Coronary artery (tissue), 2 donors: ENCODE data around the gene PTBP1.
A peak's percentile ranks its signal among the peaks of the same experiment; 100 is the strongest.
"Not testable (repeated sequence)": the region's sequence is repeated elsewhere in the genome, so short reads cannot be mapped to it uniquely, and the experiment has no call there.

Experiments used
- DNase-seq: peaks from one replicate; pipeline ENCODE4 v3.0.0-alpha.2; 2017; ENCODE audit warnings: low spot score
- H3K27ac ChIP-seq, 2 donors: fragments of 200-600 bp; sonication (generic); one replicate each; pipeline ENCODE4 v1.5.1; 2016 to 2019
- H3K4me3 ChIP-seq: fragments of 200-600 bp; sonication (generic); 2 replicates; pipeline ENCODE4 v1.5.1; 2016; ENCODE audit warnings: mild to moderate bottlenecking, moderate library complexity
- CTCF ChIP-seq: fragments of 200-600 bp; sonication (generic); IDR thresholded peaks from one replicate; pipeline ENCODE4 v1.5.1; 2019; ENCODE audit warnings: antibody characterized with exemption

The PTBP1 gene

GRCh38 chr19:845707-846521, 48.7 kb downstream of the PTBP1 start:
- Histone ChIP-seq H3K4me3 (no peak overlapping the region), H3K27ac (no peak overlapping the region)
- DNase-seq: no peak
- TF ChIP-seq CTCF: no peak

DNA sequence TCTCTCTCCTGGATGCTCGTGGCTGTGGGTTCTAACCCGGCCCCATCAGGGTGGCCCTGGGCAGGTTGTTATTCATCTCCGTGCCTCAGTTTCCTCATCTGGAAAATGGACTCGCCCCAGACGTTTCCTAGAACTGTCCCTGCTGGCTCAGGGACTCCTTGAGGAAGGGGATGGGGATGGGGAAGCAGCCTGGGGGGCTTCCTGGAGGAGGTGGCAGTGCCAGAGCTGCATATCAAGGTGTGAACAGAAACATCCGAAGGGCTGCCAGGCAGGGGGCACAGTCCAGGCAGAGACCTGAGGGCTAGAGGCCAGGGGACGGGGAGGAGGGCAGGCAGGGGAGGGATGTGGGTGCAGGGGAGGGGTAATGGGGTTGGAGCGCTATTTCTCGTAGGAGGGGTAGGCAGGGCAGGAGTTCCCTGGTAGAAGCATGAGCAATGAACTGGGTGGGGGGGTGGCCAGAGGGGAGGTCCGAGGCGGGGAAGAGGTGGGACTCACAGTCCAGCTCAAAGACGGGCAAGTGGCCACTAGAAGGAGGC, 51.2 kb downstream of the PTBP1 start:
- no peak for DNase-seq
- TF ChIP-seq CTCF: no peak
- Histone ChIP-seq H3K27ac (peak overlapping the region in 1 of 2 donors; percentile 67), H3K4me3 (no peak overlapping the region)

- H3K4me3 ChIP-seq, H3K27ac ChIP-seq, DNase-seq: not testable (repeated sequence)
Observed at GRCh38 chr19:849195-849594, 51.9 kb downstream of the PTBP1 start.

DNA sequence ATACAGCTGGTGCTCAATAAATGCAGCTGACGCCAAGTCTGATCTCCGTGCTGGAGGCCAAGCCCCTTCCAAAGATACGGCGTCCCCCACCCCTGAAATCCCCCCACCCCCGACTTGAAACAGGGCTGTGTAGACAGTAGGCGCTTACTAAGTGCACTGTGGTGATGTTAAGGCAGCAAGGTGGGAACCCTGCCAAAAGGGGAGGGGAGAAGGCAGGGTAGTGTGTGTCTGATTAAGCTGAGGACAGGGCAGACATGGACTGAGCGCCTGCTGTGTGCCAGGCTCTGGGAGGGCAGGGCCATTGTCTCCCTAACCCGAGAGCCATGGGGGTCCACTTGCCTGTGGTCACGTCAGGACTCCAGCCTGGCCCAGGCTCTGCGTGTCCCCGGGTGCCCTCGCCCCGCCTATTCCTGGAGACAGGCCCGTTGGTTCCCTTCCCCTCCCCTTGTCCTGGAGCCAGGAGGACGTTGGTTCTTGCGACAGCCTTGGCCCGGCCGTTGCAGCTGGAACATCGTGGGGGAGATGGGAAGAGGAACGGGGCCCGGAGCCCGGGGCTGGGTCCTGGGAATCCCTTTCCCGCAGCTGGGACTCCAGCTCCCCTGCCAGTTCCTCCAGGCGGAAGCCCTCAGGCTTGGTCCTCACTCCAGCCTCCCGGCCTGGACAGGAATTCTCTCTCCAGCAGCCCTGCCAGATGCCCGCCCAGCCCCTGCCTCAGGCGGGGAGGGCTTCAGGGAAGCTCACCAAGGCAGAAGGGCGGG, 53.1 kb downstream of the PTBP1 start:
- TF ChIP-seq CTCF: no peak
- peak; percentile 94 for DNase-seq
- Histone ChIP-seq H3K27ac (peak overlapping the region; percentile 62 to 84), H3K4me3 (peak overlapping the region; percentile 56)

DNA sequence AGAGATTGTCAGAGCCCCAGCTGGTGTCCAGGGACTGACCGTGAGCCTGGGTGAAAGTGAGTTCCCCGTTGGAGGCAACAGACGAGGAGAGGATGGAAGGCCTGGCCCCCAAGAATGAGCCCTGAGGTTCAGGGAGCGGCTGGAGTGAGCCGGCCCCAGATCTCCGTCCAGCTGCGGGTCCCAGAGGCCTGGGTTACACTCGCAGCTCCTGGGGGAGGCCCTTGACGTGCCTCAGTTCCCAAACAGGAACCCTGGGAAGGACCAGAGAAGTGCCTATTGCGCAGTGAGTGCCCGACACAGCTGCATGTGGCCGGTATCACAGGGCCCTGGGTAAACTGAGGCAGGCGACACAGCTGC, 53.7 kb downstream of the PTBP1 start:
- DNase-seq: no peak
- Histone ChIP-seq H3K27ac (peak overlapping the region; percentile 62 to 84), H3K4me3 (peak overlapping the region; percentile 56)
- TF ChIP-seq CTCF: no peak

DNA sequence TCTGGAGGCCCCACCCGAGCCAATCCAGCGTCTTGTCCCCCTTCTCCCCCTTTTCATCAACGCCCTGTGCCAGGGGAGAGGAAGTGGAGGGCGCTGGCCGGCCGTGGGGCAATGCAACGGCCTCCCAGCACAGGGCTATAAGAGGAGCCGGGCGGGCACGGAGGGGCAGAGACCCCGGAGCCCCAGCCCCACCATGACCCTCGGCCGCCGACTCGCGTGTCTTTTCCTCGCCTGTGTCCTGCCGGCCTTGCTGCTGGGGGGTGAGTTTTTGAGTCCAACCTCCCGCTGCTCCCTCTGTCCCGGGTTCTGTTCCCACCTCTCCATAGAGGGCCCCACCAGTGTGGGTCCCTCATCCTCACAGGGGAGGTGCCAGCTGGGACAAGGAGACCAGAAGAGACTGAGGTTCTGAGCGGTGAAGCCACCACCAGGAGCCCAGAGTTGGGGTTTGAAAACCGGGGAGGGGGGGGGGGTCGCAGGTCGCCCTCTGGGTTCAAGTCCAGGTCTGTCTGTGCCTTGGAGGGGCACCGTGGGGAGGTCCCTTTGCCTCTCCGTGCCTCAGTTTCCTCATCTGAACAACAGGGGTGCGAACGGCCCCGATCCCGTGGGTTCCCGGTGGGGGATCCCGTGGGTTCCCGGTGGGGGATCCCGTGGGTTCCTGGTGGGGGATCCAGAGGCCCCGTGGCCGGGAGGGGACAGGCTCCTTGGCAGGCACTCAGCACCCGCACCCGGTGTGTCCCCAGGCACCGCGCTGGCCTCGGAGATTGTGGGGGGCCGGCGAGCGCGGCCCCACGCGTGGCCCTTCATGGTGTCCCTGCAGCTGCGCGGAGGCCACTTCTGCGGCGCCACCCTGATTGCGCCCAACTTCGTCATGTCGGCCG, 55.1 kb downstream of the PTBP1 start, which contains the start of gene ELANE:
Gene ELANE, plus strand, starts transcription at position 168 of the 878 bp plus-strand sequence. Its CDS starts 26 bp downstream, at position 194.
- H3K27ac ChIP-seq: peak within 1 kb of the TSS in 1 of 2 donors; percentile 84
- H3K4me3 ChIP-seq: no peak within 1 kb of the TSS
- TF ChIP-seq CTCF: no peak
- DNase-seq: no peak
